Common myeloid progenitor, CD34-positive (primary cell): ENCODE data around the gene NEUROD2.

Source experiments
- CTCF ChIA-PET: fragments of 350-600 bp; sonication (Branson Sonifier 250); formaldehyde crosslinking; loops from one replicate; lab custom pipeline; 2021; ENCODE audit warnings: antibody characterized with exemption; lab: Charles Lee
- POLR2A ChIA-PET: fragments of 350-600 bp; sonication (Branson Sonifier 250); formaldehyde crosslinking; loops from one replicate; lab custom pipeline; 2021; ENCODE audit warnings: antibody characterized with exemption; lab: Charles Lee
- DNase-seq, 3 donors: peaks; one replicate each; pipeline versions ENCODE4 v3.0.0 to v3.0.0-alpha.2; 2013
- H3K27ac ChIP-seq, 2 experiments: 1 replicate in 1 of 2; 2 replicates in 1 of 2; pipeline ENCODE4 v1.7.0; 2013; ENCODE audit warnings: inconsistent platforms in 2 of 2, low read length in 2 of 2, mild to moderate bottlenecking in 2 of 2, low read depth in 1 of 2, moderate library complexity in 1 of 2; ENCODE audit not compliant: severe bottlenecking in 2 of 2, insufficient read depth in 1 of 2, poor library complexity in 1 of 2
- H3K27me3 ChIP-seq, 5 experiments: replicated peaks in 2 of 5; 1 replicate in 3 of 5; 2 replicates in 2 of 5; pipeline versions ENCODE4 v1.6.1 to v1.7.0; 2013; ENCODE audit warnings: low read length in 4 of 5, mild to moderate bottlenecking in 2 of 5, moderate library complexity in 2 of 5, inconsistent platforms in 1 of 5; ENCODE audit not compliant: insufficient read depth in 5 of 5, control insufficient read depth in 4 of 5
- H3K36me3 ChIP-seq, 4 experiments: 1 replicate in 2 of 4; 2 replicates in 2 of 4; pipeline versions ENCODE4 v1.6.1 to v1.7.0; 2013; ENCODE audit warnings: low read length in 3 of 4, control low read depth in 1 of 4, mild to moderate bottlenecking in 1 of 4; ENCODE audit not compliant: control insufficient read depth in 4 of 4, insufficient read depth in 4 of 4
- H3K4me1 ChIP-seq, 4 experiments: 1 replicate in 3 of 4; 2 replicates in 1 of 4; pipeline versions ENCODE4 v1.6.1 to v1.7.1; 2013; ENCODE audit warnings: low read length in 3 of 4, mild to moderate bottlenecking in 3 of 4, control low read depth in 1 of 4, inconsistent platforms in 1 of 4, moderate library complexity in 1 of 4; ENCODE audit not compliant: control insufficient read depth in 4 of 4, insufficient read depth in 4 of 4; ENCODE audit errors: control extremely low read depth in 1 of 4
- H3K4me3 ChIP-seq, 7 experiments: 1 replicate in 4 of 7; 2 replicates in 3 of 7; pipeline versions ENCODE4 v1.5.1 to v1.7.0; 2013; ENCODE audit warnings: mild to moderate bottlenecking in 7 of 7, low read length in 6 of 7, moderate library complexity in 6 of 7, inconsistent platforms in 2 of 7, low read depth in 2 of 7, control low read depth in 1 of 7; ENCODE audit not compliant: insufficient read depth in 4 of 7, control insufficient read depth in 1 of 7; ENCODE audit errors: extremely low read depth in 1 of 7
- H3K9me3 ChIP-seq, 5 experiments: 1 replicate in 4 of 5; 2 replicates in 1 of 5; pipeline versions ENCODE4 v1.6.1 to v1.7.1; 2013; ENCODE audit warnings: low read length in 4 of 5, mild to moderate bottlenecking in 2 of 5, inconsistent platforms in 1 of 5, low read depth in 1 of 5, moderate library complexity in 1 of 5; ENCODE audit not compliant: control insufficient read depth in 4 of 5, insufficient read depth in 2 of 5; ENCODE audit errors: control extremely low read depth in 1 of 5
- WGBS: methylation state at CpG from one replicate; pipeline ENCODE4 v1.1.5; 2013; ENCODE audit not compliant: insufficient coverage; 5-methylcytosine and 5-hydroxymethylcytosine counted together

NEUROD2 gene

GRCh38 chr17:39625198-39625785 is 17.6 kb upstream of the NEUROD2 start:
- 91% methylated on average over 4 of the region's 5 CpGs for WGBS
- Histone ChIP-seq H3K4me3 (no peak overlapping the region), H3K27ac (no peak overlapping the region), H3K4me1 (peaks cover 0 to 19% (median 14%) of the 10 kb centered on the region in 4 experiments), H3K9me3 (no peaks in the 10 kb centered on the region), H3K36me3 (no peaks in the 10 kb centered on the region), H3K27me3 (peaks cover 0 to 53% (median 27%) of the 10 kb centered on the region in 5 experiments)
- ChIA-PET CTCF (interaction anchor here (0.8 to 20.3 kb wide), 9 partner anchors 7 to 106 kb away, joined by 3 to 445 read pairs (median 3); partner anchors contain the start of genes PNMT, STARD3 and TCAP), POLR2A (interaction anchor here (0.6 kb wide), 1 partner anchor 12 kb away, joined by 3 read pairs; no protein-coding TSS in a partner anchor)
- no peak for DNase-seq

- Histone ChIP-seq H3K9me3 (no peaks in the 10 kb centered on the region), H3K4me3 (no peak overlapping the region), H3K27ac (no peak overlapping the region), H3K27me3 (peaks cover 0 to 50% (median 32%) of the 10 kb centered on the region in 5 experiments), H3K4me1 (peaks cover 0 to 19% (median 14%) of the 10 kb centered on the region in 4 experiments), H3K36me3 (no peaks in the 10 kb centered on the region)
- DNase-seq = no peak
- 92% methylated on average over 4 of the region's 8 CpGs for WGBS
- ChIA-PET CTCF (interaction anchor here (0.9 to 20.3 kb wide), 7 partner anchors 8 to 130 kb away, joined by 3 to 445 read pairs (median 102); partner anchors contain the start of genes PNMT and TCAP), POLR2A (no interaction called here)
Measured at GRCh38 chr17:39624313-39624712, 16.6 kb upstream of the NEUROD2 start.

GRCh38 chr17:39623356-39623950 is 15.7 kb upstream of the NEUROD2 start:
- CTCF ChIA-PET = interaction anchor here (0.6 to 20.3 kb wide), 19 partner anchors 9 to 161 kb away, joined by 3 to 445 read pairs (median 4); partner anchors contain the start of genes PNMT and TCAP
- peaks cover 0 to 50% (median 36%) of the 10 kb centered on the region in 5 experiments for H3K27me3 ChIP-seq
- H3K27ac ChIP-seq = no peak overlapping the region
- H3K9me3 ChIP-seq = no peaks in the 10 kb centered on the region
- under 1% methylated on average over 14 of the region's 16 CpGs for WGBS
- peak; percentile 71 to 85 (median 81) for DNase-seq
- no peaks in the 10 kb centered on the region for H3K36me3 ChIP-seq
- POLR2A ChIA-PET = interaction anchor here (0.9 kb wide), 1 partner anchor 50 kb away, joined by 3 read pairs; no protein-coding TSS in a partner anchor
- peaks cover 0 to 26% (median 18%) of the 10 kb centered on the region in 4 experiments for H3K4me1 ChIP-seq
- no peak overlapping the region for H3K4me3 ChIP-seq

- H3K27ac ChIP-seq = no peak overlapping the region
- ChIA-PET CTCF (interaction anchor here (0.6 to 20.3 kb wide), 19 partner anchors 8 to 161 kb away, joined by 3 to 445 read pairs (median 5); partner anchors contain the start of genes PNMT and TCAP), POLR2A (interaction anchor here (3.0 kb wide), 1 partner anchor 15 kb away, joined by 9 read pairs; the partner anchor contains the start of gene STARD3)
- no peaks in the 10 kb centered on the region for H3K36me3 ChIP-seq
- no peak for DNase-seq
- H3K9me3 ChIP-seq = no peaks in the 10 kb centered on the region
- peaks cover 0 to 41% (median 31%) of the 10 kb centered on the region in 5 experiments for H3K27me3 ChIP-seq
- peaks cover 0 to 32% (median 25%) of the 10 kb centered on the region in 4 experiments for H3K4me1 ChIP-seq
- H3K4me3 ChIP-seq = peak overlapping the region in 1 of 7 experiments; percentile 20
- 82% methylated on average over 8 of the region's 16 CpGs for WGBS
Measured at GRCh38 chr17:39622380-39623006, 14.8 kb upstream of the NEUROD2 start.

- ChIA-PET CTCF (interaction anchor here (0.6 to 20.3 kb wide), 24 partner anchors 9 to 159 kb away, joined by 3 to 445 read pairs (median 6); partner anchors contain the start of genes PNMT and TCAP), POLR2A (interaction anchor here (3.0 kb wide), 1 partner anchor 16 kb away, joined by 9 read pairs; the partner anchor contains the start of gene STARD3)
- H3K4me3 ChIP-seq = peak overlapping the region in 1 of 7 experiments; percentile 20
- 13% methylated on average over 24 of the region's 26 CpGs for WGBS
- H3K27ac ChIP-seq = no peak overlapping the region
- peak; percentile 78 to 87 (median 81) for DNase-seq
- H3K4me1 ChIP-seq = peaks cover 0 to 30% (median 22%) of the 10 kb centered on the region in 4 experiments
- H3K36me3 ChIP-seq = no peaks in the 10 kb centered on the region
- H3K9me3 ChIP-seq = no peaks in the 10 kb centered on the region
- H3K27me3 ChIP-seq = peaks cover 0 to 41% (median 28%) of the 10 kb centered on the region in 5 experiments
Measured at GRCh38 chr17:39621523-39622379, 14.0 kb upstream of the NEUROD2 start.

- CTCF ChIA-PET = interaction anchor here (0.8 to 20.3 kb wide), 10 partner anchors 13 to 133 kb away, joined by 3 to 445 read pairs (median 40); partner anchors contain the start of genes ERBB2, PNMT and TCAP
- WGBS = no CpG with 5 or more reads among the region's 1 CpG
- no peak for DNase-seq
- Histone ChIP-seq H3K9me3 (no peaks in the 10 kb centered on the region), H3K27me3 (peaks cover 0 to 40% (median 22%) of the 10 kb centered on the region in 5 experiments), H3K4me1 (peaks cover 0 to 24% (median 19%) of the 10 kb centered on the region in 4 experiments), H3K4me3 (no peak overlapping the region), H3K27ac (no peak overlapping the region), H3K36me3 (no peaks in the 10 kb centered on the region)
- POLR2A ChIA-PET = interaction anchor here (3.0 kb wide), 1 partner anchor 18 kb away, joined by 9 read pairs; the partner anchor contains the start of gene STARD3
Measured at GRCh38 chr17:39619786-39620101, 12.0 kb upstream of the NEUROD2 start.
